Erythroblast (primary cell): ENCODE results near the gene FNDC3B.

ENCODE experiments used
- GATA1 ChIP-seq: IDR thresholded peaks from 2 replicates; pipeline ENCODE4 v1.6.1; 2011; ENCODE audit warnings: low read depth, mild to moderate bottlenecking, control low read depth, low read length, moderate library complexity
- POLR2A ChIP-seq: IDR thresholded peaks from 2 replicates; pipeline ENCODE4 v1.6.1; 2011; ENCODE audit warnings: mild to moderate bottlenecking, low read length

DNA sequence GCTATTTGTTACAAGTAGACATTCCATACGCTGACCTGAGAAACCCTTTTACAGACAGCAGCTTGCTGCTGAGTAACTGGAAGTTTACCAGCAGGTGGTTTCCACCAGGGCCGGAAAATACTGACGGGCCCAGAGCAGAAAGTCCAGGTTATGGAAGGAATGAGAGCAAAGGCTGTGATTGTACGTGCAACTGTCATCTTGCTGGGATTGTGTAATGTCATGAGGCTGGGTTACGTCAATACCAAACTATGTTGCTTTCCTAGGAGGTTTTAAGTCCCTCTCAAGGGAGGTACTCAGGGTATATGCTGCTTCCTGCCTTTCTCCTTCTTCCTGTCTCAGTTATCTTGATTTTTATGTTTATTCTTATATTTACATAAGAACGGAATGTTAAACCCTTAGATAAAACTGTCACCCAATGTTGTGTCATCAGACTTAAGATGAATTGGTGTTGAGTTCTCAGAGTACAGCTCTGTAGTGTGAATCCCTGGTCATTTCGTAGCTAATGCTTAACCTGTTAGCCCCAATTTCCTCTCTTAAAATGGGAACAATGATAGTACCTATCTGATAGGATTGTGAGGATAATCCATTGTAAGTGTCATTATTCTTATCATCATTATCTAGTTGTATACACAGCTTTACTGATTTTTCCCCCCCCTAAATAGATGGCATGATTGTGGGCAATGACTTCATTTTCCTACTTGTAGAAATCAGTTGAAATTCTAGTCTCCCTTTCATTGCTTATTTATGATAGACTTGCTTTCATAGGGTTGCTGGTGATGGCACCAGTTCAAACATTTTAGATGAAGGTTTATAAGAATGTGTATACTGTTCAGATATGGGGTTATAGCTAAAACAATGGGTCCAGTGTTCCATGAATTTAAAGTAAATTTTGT is 101.4 kb downstream of the FNDC3B start:
- TF ChIP-seq POLR2A (no peak), GATA1 (no peak)
